Activated naive CD8-positive, alpha-beta T cell treated with anti-CD3 and anti-CD28 coated beads, Interleukin-2, amount 10 ng/mL, durations not matched to agents 7 days and 5 days (primary cell): ENCODE measurements around the gene DGLUCY. TPM values are rescaled to one million over a fixed set of nuclear protein-coding genes. Genes with fewer than 3 reads are reported as not detected.
"Not testable (repeated sequence)": the region's sequence is repeated elsewhere in the genome, so short reads cannot be mapped to it uniquely, and the experiment has no call there.

Experiments
- ATAC-seq: fragments of 150-1000 bp; cut with Tn5 transposase; one replicate; pipeline ENCODE4 v1.10.0; 2021; ENCODE audit warnings: low read depth, moderate library complexity
- POLR2A ChIA-PET: fragments of 350-600 bp; sonication (Branson Sonifier 250); formaldehyde crosslinking; loops from one replicate; lab custom pipeline; 2021; ENCODE audit warnings: antibody characterized with exemption; lab: Charles Lee
- DNase-seq: peaks from one replicate; pipeline ENCODE4 v3.0.0; 2021
- H3K27ac Mint-ChIP-seq: one replicate; pipeline ENCODE4 v1.8.0; 2022; ENCODE audit warnings: mild to moderate bottlenecking, mixed read lengths
- H3K27me3 Mint-ChIP-seq: one replicate; pipeline ENCODE4 v1.8.0; 2022; ENCODE audit warnings: mild to moderate bottlenecking, moderate library complexity, mixed read lengths
- H3K36me3 Mint-ChIP-seq: one replicate; pipeline ENCODE4 v1.8.0; 2021; ENCODE audit warnings: mild to moderate bottlenecking, mixed read lengths
- H3K4me1 Mint-ChIP-seq: one replicate; pipeline ENCODE4 v1.8.0; 2021; ENCODE audit warnings: mixed read lengths
- H3K4me3 Mint-ChIP-seq: one replicate; pipeline ENCODE4 v1.8.0; 2022; ENCODE audit warnings: mild to moderate bottlenecking, moderate library complexity, mixed read lengths
- H3K9me3 Mint-ChIP-seq: one replicate; pipeline ENCODE4 v1.8.0; 2021; ENCODE audit warnings: mixed read lengths
- total RNA-seq, 2 experiments: library from RNA; stranded (reverse); gene quantifications; one replicate each; pipeline ENCODE4 v1.2.3, GENCODE V29; 2021

DGLUCY gene, protein sequence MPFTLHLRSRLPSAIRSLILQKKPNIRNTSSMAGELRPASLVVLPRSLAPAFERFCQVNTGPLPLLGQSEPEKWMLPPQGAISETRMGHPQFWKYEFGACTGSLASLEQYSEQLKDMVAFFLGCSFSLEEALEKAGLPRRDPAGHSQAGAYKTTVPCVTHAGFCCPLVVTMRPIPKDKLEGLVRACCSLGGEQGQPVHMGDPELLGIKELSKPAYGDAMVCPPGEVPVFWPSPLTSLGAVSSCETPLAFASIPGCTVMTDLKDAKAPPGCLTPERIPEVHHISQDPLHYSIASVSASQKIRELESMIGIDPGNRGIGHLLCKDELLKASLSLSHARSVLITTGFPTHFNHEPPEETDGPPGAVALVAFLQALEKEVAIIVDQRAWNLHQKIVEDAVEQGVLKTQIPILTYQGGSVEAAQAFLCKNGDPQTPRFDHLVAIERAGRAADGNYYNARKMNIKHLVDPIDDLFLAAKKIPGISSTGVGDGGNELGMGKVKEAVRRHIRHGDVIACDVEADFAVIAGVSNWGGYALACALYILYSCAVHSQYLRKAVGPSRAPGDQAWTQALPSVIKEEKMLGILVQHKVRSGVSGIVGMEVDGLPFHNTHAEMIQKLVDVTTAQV
- total RNA-seq: 100 to 1,000 TPM; 135 to 136 TPM

DNA sequence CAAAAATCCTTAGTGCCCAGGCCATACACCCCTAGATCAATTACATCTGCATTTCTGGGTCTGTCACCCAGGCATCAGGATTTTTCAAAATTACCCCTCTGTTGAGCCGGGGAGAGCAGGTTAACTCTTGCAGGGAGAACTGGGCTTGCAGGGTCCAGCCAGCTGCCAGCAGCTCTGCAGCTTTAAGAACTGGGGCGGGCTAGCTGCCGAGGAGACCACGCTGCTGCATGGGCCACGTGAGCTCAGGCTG, at the start of gene DGLUCY:
Gene DGLUCY (plus strand): TSS at position 245 of the 250 bp plus-strand sequence. CDS start 46,222 bp downstream, outside the sequence.
- ATAC-seq: peak; percentile 85
- Mint-ChIP-seq H3K27me3 (no peaks in the 10 kb centered on the region), H3K4me3 (peak within 1 kb of the TSS; percentile 96), H3K9me3 (no peaks in the 10 kb centered on the region), H3K36me3 (peaks cover 31% of the 10 kb centered on the region), H3K4me1 (peaks cover 58% of the 10 kb centered on the region), H3K27ac (peak within 1 kb of the TSS; percentile 95)
- no peak for DNase-seq
- POLR2A ChIA-PET: interaction anchor here (0.5 to 3.0 kb wide), 15 partner anchors 16 to 292 kb away, joined by 3 to 21 read pairs (median 4); partner anchors contain the start of gene GPR68

GRCh38 chr14:91065266-91065665, 48.6 kb upstream of the DGLUCY start:
- POLR2A ChIA-PET: interaction anchor here (0.5 to 0.7 kb wide), 3 partner anchors 12 to 43 kb away, joined by 4 to 6 read pairs (median 5); no protein-coding TSS in a partner anchor
- no peaks in the 10 kb centered on the region for H3K27me3 Mint-ChIP-seq
- H3K4me3 Mint-ChIP-seq: no peak overlapping the region
- DNase-seq: no peak
- peaks cover 27% of the 10 kb centered on the region for H3K36me3 Mint-ChIP-seq
- no peak for ATAC-seq
- H3K27ac Mint-ChIP-seq: peak overlapping the region; percentile 76
- H3K4me1 Mint-ChIP-seq: peaks cover 55% of the 10 kb centered on the region
- H3K9me3 Mint-ChIP-seq: no peaks in the 10 kb centered on the region

DNA sequence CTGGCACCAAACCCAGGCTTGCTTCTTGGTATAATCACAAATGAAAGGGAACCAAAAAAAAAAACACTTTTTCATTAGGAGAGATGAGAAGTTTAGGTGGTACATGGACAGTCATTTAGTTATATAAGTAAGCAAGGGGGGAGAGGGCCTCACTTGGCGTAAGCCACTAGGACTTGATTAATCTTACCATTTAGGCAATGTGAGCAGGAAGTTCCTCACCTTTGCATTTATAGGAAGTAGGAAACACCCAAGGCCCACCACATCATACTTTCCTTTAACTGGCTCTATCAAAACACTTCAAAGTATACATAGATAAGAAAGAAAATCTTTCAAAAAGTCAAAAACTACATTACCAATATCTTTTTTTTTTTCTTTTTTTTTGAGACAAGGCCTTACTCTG, 46.7 kb upstream of the DGLUCY start:
- peaks cover 57% of the 10 kb centered on the region for H3K4me1 Mint-ChIP-seq
- peak overlapping the region; percentile 92 for H3K27ac Mint-ChIP-seq
- DNase-seq (no peak), ATAC-seq (peak; percentile 33)
- peaks cover 3% of the 10 kb centered on the region for H3K9me3 Mint-ChIP-seq
- H3K4me3 Mint-ChIP-seq: peak overlapping the region; percentile 60
- peaks cover 33% of the 10 kb centered on the region for H3K36me3 Mint-ChIP-seq
- POLR2A ChIA-PET: interaction anchor here (0.6 to 1.6 kb wide), 4 partner anchors 9 to 177 kb away, joined by 3 to 12 read pairs (median 3); partner anchors contain the start of gene GPR68
- no peaks in the 10 kb centered on the region for H3K27me3 Mint-ChIP-seq

- Mint-ChIP-seq H3K27me3 (no peaks in the 10 kb centered on the region), H3K9me3 (peaks cover 3% of the 10 kb centered on the region), H3K4me3 (peak overlapping the region; percentile 71), H3K4me1 (peaks cover 53% of the 10 kb centered on the region), H3K36me3 (peaks cover 30% of the 10 kb centered on the region), H3K27ac (peak overlapping the region; percentile 92)
- no peak for DNase-seq
- POLR2A ChIA-PET: interaction anchor here (1.7 to 2.1 kb wide), 2 partner anchors 8 to 10 kb away, joined by 7 to 10 read pairs; partner anchors contain the start of gene RPS6KA5
- peak; percentile 55 for ATAC-seq
These were observed 45.2 kb upstream of the DGLUCY start for GRCh38 chr14:91068642-91069041.

GRCh38 chr14:91070572-91070971, 43.3 kb upstream of the DGLUCY start:
- ATAC-seq (no peak), DNase-seq (no peak)
- Mint-ChIP-seq H3K4me1 (peaks cover 46% of the 10 kb centered on the region), H3K27me3 (no peaks in the 10 kb centered on the region), H3K27ac (peak overlapping the region; percentile 15), H3K9me3 (peaks cover 7% of the 10 kb centered on the region), H3K4me3 (no peak overlapping the region), H3K36me3 (peaks cover 26% of the 10 kb centered on the region)
- POLR2A ChIA-PET: interaction anchor here (1.7 kb wide), 1 partner anchor 10 kb away, joined by 7 read pairs; the partner anchor contains the start of gene RPS6KA5

- Mint-ChIP-seq H3K9me3 (peaks cover 5% of the 10 kb centered on the region), H3K27me3 (no peaks in the 10 kb centered on the region), H3K36me3 (peaks cover 20% of the 10 kb centered on the region), H3K4me3 (no peak overlapping the region), H3K4me1 (peaks cover 53% of the 10 kb centered on the region), H3K27ac (peak overlapping the region; percentile 77)
- POLR2A ChIA-PET: no interaction called here
- DNase-seq: no peak
- ATAC-seq: no peak
These were observed 38.3 kb upstream of the DGLUCY start for GRCh38 chr14:91075553-91075952.

- peaks cover 57% of the 10 kb centered on the region for H3K4me1 Mint-ChIP-seq
These were observed 35.7 kb upstream of the DGLUCY start for GRCh38 chr14:91078095-91078737.

GRCh38 chr14:91080071-91080470, 33.8 kb upstream of the DGLUCY start:
- H3K27ac Mint-ChIP-seq: peak overlapping the region; percentile 70
- no peak for ATAC-seq
- peaks cover 56% of the 10 kb centered on the region for H3K4me1 Mint-ChIP-seq

More at GRCh38 chr14:91078095-91078737, 35.7 kb upstream of the DGLUCY start:
- DNase-seq (peak; percentile 36), ATAC-seq (peak; percentile 97)
- Mint-ChIP-seq H3K27ac (peak overlapping the region; percentile 88), H3K36me3 (peaks cover 26% of the 10 kb centered on the region), H3K9me3 (peaks cover 3% of the 10 kb centered on the region), H3K27me3 (no peaks in the 10 kb centered on the region), H3K4me3 (peak overlapping the region; percentile 63)
- POLR2A ChIA-PET: interaction anchor here (0.6 to 4.1 kb wide), 10 partner anchors 9 to 167 kb away, joined by 3 to 37 read pairs (median 5); partner anchors contain the start of genes DGLUCY and RPS6KA5

GRCh38 chr14:91082282-91082681, 31.6 kb upstream of the DGLUCY start:
- no peak overlapping the region for H3K4me3 Mint-ChIP-seq
- POLR2A ChIA-PET: interaction anchor here (0.6 to 1.8 kb wide), 3 partner anchors 18 to 112 kb away, joined by 3 to 4 read pairs (median 4); partner anchors contain the start of gene RPS6KA5
- H3K27ac Mint-ChIP-seq: peak overlapping the region; percentile 6
- peaks cover 23% of the 10 kb centered on the region for H3K36me3 Mint-ChIP-seq
- H3K9me3 Mint-ChIP-seq: peaks cover 2% of the 10 kb centered on the region
- ATAC-seq (no peak), DNase-seq (no peak)
- H3K27me3 Mint-ChIP-seq: no peaks in the 10 kb centered on the region
- H3K4me1 Mint-ChIP-seq: peaks cover 42% of the 10 kb centered on the region

More at GRCh38 chr14:91080071-91080470, 33.8 kb upstream of the DGLUCY start:
- Mint-ChIP-seq H3K4me3 (peak overlapping the region; percentile 60), H3K9me3 (peaks cover 2% of the 10 kb centered on the region), H3K27me3 (no peaks in the 10 kb centered on the region), H3K36me3 (peaks cover 30% of the 10 kb centered on the region)
- DNase-seq: no peak
- POLR2A ChIA-PET: interaction anchor here (0.5 to 4.1 kb wide), 5 partner anchors 11 to 35 kb away, joined by 3 to 37 read pairs (median 7); partner anchors contain the start of gene RPS6KA5

DNA sequence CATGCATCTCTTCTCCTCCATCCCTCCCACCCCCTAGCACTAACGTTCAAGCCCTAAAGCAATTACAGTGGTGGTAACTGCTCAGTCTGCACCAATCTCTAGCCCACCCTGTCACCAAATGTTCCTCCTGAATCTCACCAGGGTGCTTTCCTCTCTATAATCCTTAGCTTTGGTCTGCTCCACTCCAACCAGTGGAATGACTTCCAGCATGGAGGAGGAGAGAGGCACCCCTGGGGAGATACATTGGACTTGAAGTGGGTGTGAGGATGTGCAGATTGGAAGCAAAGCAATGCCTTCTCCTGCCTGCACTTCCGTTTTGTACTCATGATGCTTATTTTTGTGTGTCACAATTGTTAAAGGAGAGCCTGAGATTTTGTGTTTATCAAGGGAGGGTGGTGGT, 29.4 kb upstream of the DGLUCY start:
- Mint-ChIP-seq H3K4me3 (no peak overlapping the region), H3K9me3 (peaks cover 2% of the 10 kb centered on the region), H3K36me3 (peaks cover 25% of the 10 kb centered on the region), H3K4me1 (peaks cover 30% of the 10 kb centered on the region), H3K27ac (peak overlapping the region; percentile 58), H3K27me3 (no peaks in the 10 kb centered on the region)
- ATAC-seq (no peak), DNase-seq (no peak)
- POLR2A ChIA-PET: no interaction called here

DNA sequence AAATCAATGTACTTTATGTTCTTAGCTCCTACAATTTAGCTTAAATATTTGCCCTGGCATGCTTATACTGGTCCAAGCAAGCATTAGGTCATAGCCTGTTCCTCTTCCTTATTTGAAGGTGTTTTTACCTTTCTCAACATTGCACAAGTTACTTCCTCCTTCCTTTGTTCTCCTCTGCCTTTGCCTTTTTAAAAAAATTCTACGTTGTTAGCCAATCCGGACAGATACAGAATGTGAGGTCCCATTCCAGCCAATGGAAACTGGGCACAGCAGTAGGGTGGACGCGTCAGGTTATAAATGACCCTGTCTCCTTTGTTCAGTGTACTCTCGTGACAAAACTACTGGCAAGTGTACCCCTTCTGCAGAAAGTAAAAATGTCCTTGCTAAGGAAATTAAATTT, 26.4 kb upstream of the DGLUCY start:
- not testable (repeated sequence) for H3K27me3 Mint-ChIP-seq, H3K9me3 Mint-ChIP-seq, DNase-seq, ATAC-seq
- H3K27ac Mint-ChIP-seq: peak overlapping the region; percentile 47
- H3K4me1 Mint-ChIP-seq: peaks cover 27% of the 10 kb centered on the region
- POLR2A ChIA-PET: interaction anchor here (1.3 kb wide), 1 partner anchor 28 kb away, joined by 3 read pairs; no protein-coding TSS in a partner anchor
- H3K36me3 Mint-ChIP-seq: peaks cover 12% of the 10 kb centered on the region
- peak overlapping the region; percentile 3 for H3K4me3 Mint-ChIP-seq

DNA sequence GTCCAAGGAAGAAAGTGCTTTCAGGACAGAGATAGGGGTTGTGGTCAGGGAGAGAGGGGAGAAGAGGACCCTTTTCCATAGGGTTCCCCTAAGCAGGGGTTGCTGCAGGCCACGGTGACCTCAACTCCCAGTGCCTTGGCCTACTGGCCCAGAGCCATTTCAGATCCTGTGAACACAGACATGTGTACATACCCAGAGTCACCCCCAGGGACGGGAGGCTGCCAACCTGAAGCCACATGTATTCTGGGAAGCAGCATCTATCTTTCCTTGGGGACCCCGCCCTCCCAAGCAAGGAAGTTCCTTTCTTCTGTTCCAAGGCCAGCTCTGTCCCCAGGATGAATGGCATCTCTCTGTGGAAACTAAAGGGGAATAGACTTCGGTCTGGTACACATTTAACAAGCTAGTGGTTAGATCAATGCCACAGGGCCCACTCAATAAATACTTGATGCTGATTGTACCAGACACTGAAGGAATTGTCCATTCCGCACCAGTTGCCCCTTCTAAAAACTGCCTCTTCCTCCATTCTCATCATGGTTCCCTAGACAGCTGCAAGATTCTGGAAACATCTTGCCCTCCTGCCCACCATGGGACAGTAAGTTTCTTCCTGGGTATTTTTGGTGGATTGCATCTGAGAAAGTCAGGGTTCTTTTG, 25.2 kb upstream of the DGLUCY start:
- H3K4me1 Mint-ChIP-seq: peaks cover 22% of the 10 kb centered on the region
- peaks cover 10% of the 10 kb centered on the region for H3K36me3 Mint-ChIP-seq
- H3K9me3 Mint-ChIP-seq: peaks cover 2% of the 10 kb centered on the region
- no peak overlapping the region for H3K27ac Mint-ChIP-seq
- DNase-seq: no peak
- POLR2A ChIA-PET: interaction anchor here (0.8 to 1.3 kb wide), 3 partner anchors 27 to 28 kb away, joined by 3 read pairs; partner anchors contain the start of gene RPS6KA5
- no peak for ATAC-seq
- no peak overlapping the region for H3K4me3 Mint-ChIP-seq
- no peaks in the 10 kb centered on the region for H3K27me3 Mint-ChIP-seq
